Stimulated activated CD8-positive, alpha-beta memory T cell treated with anti-CD3 and anti-CD28 coated beads, Interleukin-12 subunit alpha, Interleukin-12 subunit beta, amount 100 ng/mL, for 4 hours (primary cell): ENCODE results near the gene VENTX.
"Not testable (repeated sequence)": the region's sequence is repeated elsewhere in the genome, so short reads cannot be mapped to it uniquely, and the experiment has no call there.

ENCODE experiments used
- DNase-seq: peaks from one replicate; pipeline ENCODE4 v3.0.0-alpha.2; 2020; ENCODE audit warnings: low read depth

The VENTX gene

GRCh38 chr10:133216776-133217175 lies 20.9 kb upstream of the VENTX start:
- DNase-seq = no peak

GRCh38 chr10:133217800-133218589 lies 19.7 kb upstream of the VENTX start:
- DNase-seq = no peak

DNA sequence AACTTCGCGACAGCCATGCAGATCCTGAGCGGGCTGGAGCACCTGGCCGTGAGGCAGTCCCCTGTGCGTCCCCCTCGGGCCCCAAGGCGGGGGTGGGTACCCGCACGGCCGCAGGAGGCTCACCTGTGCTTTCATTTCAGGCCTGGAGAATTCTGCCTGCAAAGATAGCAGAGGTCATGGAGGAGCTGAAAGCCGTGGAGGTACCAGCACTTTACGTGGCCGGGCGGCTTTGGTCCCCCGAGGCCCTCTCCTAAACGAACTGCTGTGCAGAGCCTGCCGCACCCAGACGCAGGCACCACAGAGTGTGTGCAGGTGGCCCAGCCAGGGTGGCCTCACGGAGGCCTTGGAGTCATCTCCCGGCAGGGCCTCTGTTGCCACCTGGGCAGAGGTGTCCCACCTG lies 18.8 kb upstream of the VENTX start:
- DNase-seq = no peak

DNA sequence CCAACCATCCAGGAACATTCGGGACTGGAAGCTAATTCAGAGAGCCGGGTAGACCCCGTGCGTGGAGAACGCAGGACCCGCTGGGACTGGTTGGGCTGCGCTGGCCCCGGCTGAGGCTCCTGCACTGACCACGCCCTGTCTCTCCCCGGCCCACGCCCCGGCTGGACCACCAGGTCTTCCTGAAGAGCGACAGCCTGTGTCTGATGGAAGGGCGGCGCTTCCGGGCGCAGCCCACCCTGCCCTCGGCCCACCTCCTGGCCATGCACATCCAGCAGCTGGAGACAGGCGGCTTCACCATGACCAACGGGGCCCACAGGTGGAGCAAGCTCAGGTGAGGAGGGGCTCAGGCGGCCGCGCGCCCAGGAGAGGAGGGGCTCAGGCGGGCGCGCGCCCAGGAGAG lies 17.9 kb upstream of the VENTX start:
- no peak for DNase-seq

DNA sequence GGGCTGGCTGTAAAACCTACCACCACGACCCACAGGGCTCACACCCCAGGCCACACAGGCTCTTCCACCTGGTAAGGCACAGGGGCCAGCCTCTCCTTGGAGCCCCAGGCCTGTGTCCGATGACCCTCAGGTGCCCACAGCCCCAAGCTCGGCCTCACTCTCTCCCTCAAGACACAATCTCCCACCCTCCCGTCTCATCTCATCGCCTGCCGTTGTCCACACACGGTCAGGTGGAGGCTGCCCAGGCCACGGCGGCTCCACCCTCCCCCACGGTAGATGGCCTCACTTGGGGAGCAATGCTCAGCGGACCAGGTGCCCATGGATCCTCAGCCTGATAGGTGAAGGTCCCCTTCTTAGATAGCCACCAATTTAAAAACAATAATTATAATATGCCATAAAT lies 16.3 kb upstream of the VENTX start:
- DNase-seq = no peak

GRCh38 chr10:133221756-133222155 lies 15.9 kb upstream of the VENTX start:
- DNase-seq = not testable (repeated sequence)

DNA sequence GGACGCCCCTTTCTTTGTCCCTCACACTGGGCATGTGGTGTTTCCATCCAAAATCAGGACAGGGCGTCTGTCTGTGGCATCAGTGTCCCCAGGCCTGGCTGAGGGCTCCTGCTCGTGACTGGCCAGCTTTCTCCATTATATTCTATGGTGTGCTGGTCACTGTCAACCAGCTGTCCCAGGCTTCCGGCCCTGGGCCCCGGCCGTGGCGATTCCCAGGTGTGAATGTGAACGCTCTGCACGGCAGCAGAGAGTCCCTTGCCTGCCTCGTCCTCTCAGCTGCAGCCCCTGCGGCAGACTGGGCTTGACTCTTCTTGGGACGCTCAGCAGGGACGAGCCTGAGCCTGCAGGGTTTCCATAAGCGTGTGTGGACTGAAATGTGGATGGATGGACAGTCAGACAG lies 13.6 kb upstream of the VENTX start:
- no peak for DNase-seq

DNA sequence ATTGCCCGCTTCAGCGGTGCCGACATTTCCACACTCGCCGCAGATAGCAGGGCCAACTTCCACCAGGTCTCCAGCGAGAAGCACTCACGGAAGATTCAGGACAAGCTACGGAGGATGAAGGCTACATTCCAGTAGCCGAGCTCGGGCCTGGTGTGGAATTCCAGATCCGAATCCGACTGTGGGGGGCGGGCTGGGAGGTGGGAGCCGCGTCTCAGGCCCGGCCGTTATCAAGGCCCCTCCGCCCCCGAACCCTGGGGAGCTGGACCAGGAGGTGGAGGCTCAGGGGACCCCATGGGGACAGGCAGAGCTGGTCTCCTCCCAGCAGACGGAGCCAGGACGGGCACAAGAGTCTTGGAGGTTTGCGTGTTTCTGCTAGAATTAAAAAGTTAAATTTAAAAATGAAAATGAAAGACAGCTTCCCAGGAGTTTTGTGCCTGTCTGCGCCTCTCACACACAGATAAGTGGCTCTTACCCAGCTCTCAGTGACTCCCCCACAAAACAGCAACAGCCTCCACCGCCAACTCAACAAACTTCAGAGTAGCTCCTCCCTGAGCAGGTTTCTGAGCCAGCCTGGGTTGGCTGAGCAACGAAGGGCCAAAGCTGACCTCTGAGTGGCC lies 12.8 kb upstream of the VENTX start:
- no peak for DNase-seq

DNA sequence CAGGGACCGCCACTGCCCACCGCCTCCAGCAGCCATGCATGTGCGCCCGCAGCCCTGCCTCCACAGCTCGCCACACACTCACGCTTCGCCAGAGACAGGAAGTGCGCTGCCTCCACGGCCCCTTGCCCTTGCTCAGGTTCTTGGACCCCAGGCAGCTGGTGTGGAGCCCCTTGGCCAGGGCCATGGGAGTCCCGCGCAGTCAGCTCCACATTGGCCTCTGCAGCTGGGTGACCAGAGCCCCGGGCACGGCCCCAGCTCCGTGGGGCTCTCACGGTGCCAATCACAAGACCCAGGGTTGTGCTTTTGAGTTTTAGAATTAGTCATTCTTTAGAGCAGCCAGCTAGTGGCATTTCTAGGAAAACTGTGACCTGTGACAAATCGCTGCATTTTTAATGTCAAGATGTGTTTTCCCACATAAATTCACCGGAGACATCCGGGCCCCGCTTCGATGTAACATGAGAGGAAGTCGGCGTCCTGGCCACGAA lies 11.9 kb upstream of the VENTX start:
- DNase-seq = no peak

DNA sequence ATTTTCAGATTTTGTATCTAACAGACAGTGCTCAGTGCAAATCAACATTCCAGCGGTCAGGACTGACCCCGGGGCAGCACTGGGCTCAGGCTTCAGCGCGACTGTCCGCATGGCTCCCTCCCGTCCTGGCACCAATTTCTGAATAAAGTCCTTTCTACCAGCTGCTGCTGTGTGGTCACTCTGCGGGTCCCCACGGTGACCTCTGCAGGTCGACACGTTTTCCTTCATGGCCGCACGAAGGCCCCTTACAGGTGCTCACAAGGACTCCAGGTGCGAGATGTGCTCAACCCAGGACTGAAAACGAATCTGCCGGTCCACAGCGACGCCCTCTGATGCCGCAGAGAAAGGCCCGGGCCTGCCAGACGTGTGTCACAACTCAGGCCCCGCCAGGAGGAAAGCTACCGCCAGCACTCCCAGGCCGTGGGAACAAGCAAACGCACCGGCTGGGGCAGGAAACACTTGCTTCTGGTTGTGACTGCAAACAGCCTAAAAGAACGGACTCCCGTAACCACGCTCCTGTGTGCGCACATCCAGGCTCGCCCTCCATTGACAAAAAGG lies 11.3 kb upstream of the VENTX start:
- no peak for DNase-seq

DNA sequence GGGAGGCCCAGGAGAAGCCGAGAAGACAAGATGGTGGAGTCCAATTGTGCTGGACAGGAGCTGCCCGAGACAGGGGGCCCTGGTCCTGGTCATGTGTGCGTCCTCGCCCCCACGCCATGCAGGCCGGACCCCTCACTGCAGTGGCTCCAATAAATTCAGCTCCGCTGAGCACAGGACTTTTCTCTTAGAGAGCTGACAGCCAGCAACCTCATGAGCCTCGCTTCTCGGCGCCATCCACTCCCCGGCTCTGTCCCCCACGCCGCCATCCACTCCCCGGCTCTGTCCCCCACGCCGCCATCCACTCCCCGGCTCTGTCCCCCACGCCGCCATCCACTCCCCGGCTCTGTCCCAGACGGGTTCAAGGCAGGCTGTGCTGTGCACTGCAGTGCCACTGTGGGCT lies 10.4 kb upstream of the VENTX start:
- no peak for DNase-seq

GRCh38 chr10:133229265-133230043 lies 8.2 kb upstream of the VENTX start:
- DNase-seq = no peak

DNA sequence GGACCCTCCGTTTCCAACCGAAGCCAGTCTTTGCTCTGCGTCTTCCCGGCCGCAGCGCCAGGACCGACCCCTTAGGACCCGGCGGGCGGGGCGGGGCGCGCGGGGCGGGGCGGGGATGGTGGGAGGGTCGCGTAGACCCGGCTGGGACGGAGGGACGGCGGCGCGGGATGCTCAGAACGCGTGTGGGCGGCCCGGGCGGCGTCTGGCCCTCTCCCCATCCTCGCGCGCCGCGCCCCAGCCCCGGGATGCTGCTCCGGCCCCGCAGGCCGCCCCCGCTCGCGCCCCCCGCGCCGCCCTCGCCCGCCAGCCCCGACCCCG lies 7.7 kb upstream of the VENTX start, which contains the start of gene UTF1:
Gene UTF1 (plus strand): TSS at position 174 of the 318 bp plus-strand sequence. CDS start 72 bp downstream, at position 246.
- DNase-seq = no peak

GRCh38 chr10:133230387-133231195 lies 7.1 kb upstream of the VENTX start:
- no peak for DNase-seq

DNA sequence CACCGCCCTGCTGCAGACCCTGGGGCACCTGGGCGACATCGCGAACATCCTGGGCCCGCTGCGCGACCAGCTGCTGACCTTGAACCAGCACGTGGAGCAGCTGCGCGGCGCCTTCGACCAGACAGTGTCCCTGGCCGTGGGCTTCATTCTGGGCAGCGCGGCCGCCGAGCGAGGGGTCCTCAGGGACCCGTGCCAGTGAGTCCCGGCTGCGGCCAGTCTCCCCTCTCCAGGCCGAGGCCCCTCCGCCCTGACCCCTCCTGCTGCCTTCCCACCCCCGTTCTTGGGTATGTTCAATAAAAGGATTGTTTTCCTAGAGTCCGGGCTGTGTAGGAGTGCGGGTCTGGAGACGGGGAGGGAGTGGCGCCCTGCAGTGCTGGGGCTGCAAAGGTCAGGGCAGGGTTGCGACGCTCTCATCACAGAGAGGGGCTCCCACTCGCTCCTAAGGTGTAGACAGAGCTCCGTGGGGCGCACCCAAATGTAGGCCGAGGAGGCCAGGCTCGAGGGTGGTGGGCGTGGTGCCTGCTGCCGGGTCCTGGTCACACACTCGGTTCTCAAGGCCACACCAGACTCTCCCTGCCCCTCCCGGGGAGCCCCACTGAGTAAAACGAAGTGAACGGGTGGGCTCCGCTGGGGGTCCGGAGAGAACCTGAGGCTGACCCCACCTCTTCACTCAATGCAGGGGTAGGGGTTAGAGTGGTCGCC lies 6.3 kb upstream of the VENTX start:
- no peak for DNase-seq

DNA sequence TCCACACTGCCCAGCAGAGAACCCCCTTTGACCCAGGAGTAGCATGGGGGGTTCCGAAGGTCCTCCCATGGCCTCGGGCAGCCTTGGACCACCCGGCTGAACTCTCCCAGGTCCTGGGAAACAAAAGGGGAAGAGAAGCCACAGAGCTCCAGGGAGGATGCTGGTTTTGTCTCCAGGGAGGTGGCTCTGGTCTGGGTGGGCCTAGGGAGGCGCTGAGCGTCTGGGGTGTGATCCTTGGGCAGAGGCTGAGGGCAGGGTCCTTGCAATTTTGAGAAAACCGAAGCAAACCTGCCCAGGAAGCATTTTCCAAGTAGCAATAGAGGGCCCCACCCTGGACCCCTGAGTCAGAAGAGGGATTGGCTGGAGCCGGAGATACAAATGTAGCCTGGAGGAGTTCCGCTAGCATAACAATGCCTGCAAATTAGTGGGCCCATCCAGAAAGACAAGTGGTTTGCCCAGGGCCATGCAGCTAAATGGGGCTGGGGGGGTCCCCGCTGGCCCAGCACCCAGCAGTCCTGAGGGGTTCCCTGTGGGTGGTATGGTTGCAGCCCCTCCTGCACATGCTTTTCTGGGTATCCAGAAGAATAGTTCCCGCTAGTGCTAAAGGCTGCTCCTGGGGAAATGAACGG lies 5.6 kb upstream of the VENTX start:
- DNase-seq = no peak

DNA sequence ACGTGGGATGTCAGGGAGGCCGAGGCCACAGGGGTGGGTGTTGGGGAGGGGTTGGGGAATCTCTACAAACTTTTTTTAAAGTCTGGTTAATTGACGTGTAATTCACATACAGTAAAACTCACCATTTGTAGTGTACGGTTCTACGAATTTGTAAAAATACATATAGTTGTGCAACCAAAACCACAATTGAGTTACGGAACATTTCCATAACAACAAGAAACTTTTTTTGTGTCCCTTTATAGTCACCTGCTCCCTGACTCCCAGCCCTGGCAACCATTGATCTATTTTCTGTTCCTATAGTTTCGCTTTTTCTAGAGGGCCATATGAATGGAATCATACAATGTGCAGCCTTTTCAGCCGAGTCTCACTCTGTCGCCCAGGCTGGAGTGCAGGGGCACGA lies 2.9 kb upstream of the VENTX start:
- DNase-seq = not testable (repeated sequence)

- DNase-seq = no peak
Observed at GRCh38 chr10:133235265-133235855, 2.3 kb upstream of the VENTX start.

DNA sequence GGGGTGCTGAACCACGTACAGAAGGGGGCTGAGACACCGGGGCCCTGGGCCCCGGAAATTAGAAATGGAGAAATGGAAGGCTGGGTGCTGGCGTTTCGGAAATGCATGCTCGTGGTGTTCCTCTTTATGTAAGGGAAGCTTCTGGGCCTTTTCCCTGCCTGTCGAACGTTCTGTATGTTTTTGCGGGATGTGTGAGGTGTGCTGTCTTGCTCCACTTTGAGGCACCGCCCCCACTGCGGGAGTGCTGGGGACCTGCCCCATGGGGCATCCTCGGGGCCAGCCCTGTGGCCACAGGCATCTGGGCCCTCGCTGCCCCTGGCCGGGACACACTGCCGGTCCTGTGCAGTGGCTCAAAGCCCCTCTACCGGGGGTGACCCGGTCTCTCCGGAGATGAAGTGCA lies 1.7 kb upstream of the VENTX start:
- DNase-seq = no peak
